Esophagus squamous epithelium (tissue), 5 donors: ENCODE measurements around the gene BNC2. TPM values are rescaled to one million over a fixed set of nuclear protein-coding genes. Genes with fewer than 3 reads are reported as not detected.
"Not testable (repeated sequence)": the region's sequence is repeated elsewhere in the genome, so short reads cannot be mapped to it uniquely, and the experiment has no call there.

ENCODE experiments used
- DNase-seq: peaks from one replicate; lab custom pipeline; 2025; lab: John Stamatoyannopoulos, UW
- H3K27ac ChIP-seq, 4 donors: fragments of 200-600 bp; sonication (generic); one replicate each; pipeline ENCODE4 v1.5.1; 2016 to 2019; ENCODE audit warnings: mild to moderate bottlenecking in 1 of 4
- H3K27me3 ChIP-seq, 4 donors: fragments of 200-600 bp; sonication (generic); 1 replicate in 3 of 4; 2 replicates in 1 of 4; pipeline versions ENCODE4 v1.5.1 to v1.6.0; 2017 to 2021; ENCODE audit warnings: antibody characterized with exemption in 1 of 4
- H3K36me3 ChIP-seq, 3 donors: fragments of 200-600 bp; sonication (generic); one replicate each; pipeline ENCODE4 v1.5.1; 2016 to 2019
- H3K4me1 ChIP-seq, 3 donors: fragments of 200-600 bp; sonication (generic); one replicate each; pipeline ENCODE4 v1.5.1; 2017 to 2019
- H3K4me3 ChIP-seq, 4 donors: fragments of 200-600 bp; sonication (generic); 1 replicate in 3 of 4; 2 replicates in 1 of 4; pipeline ENCODE4 v1.5.1; 2016 to 2019; ENCODE audit warnings: mild to moderate bottlenecking in 2 of 4, moderate library complexity in 1 of 4
- H3K9me3 ChIP-seq, 3 donors: fragments of 200-600 bp; sonication (generic); one replicate each; pipeline ENCODE4 v1.5.1; 2016 to 2019
- CTCF ChIP-seq, 6 experiments: fragments of 450-650 bp in 4 of 6; fragments of 200-600 bp in 2 of 6; sonication (generic) in 2 of 6; IDR thresholded peaks; one replicate each; pipeline ENCODE4 v1.5.1; 2016 to 2019; ENCODE audit warnings: antibody characterized with exemption in 6 of 6, mild to moderate bottlenecking in 4 of 6, moderate library complexity in 4 of 6
- POLR2A ChIP-seq, 4 donors: fragments of 450-650 bp; IDR thresholded peaks; one replicate each; pipeline ENCODE4 v1.6.1; 2017; ENCODE audit warnings: antibody characterized with exemption in 4 of 4, mild to moderate bottlenecking in 4 of 4, moderate library complexity in 3 of 4
- WGBS, 2 donors: methylation state at CpG; one replicate each; pipeline ENCODE4 v1.1.5; 2018; 5-methylcytosine and 5-hydroxymethylcytosine counted together
- intact Hi-C: fragments of 100-400 bp; cut with DNase I; formaldehyde crosslinking; loops from one replicate; pipeline ENCODE4 v1.15.0; 2022
- total RNA-seq, 4 donors: library from RNA; depleted of rRNA; stranded (reverse); fragments of >200 nt; gene quantifications; one replicate each; pipeline ENCODE4 v1.1.0, GENCODE V29; 2016
- donor health status: DM: yes; HTN: yes; CAD: no.

The BNC2 gene
- total RNA-seq, 4 donors from 2014 or later: 3.6 to 41.8 (median 8.5) TPM

GRCh38 chr9:16442622-16443021, 427.8 kb downstream of the BNC2 start:
- Histone ChIP-seq H3K27ac (peak overlapping the region in 3 of 4 donors; percentile 23 to 33 (median 30)), H3K36me3 (no peaks in the 10 kb centered on the region), H3K4me3 (no peak overlapping the region), H3K27me3 (no peaks in the 10 kb centered on the region), H3K9me3 (no peaks in the 10 kb centered on the region), H3K4me1 (peaks cover 5 to 35% (median 7%) of the 10 kb centered on the region in 3 donors)
- intact Hi-C loops: no loop called here
- 28 to 33% methylated on average over 8 of the region's 8 CpGs for WGBS, 2 donors
- TF ChIP-seq CTCF (IDR thresholded peaks at IDR 0.05): no peak
- no peak for TF ChIP-seq POLR2A (IDR thresholded peaks at IDR 0.05)
- no peak for DNase-seq

GRCh38 chr9:16441791-16442190, 428.7 kb downstream of the BNC2 start:
- no peak for DNase-seq
- H3K36me3 ChIP-seq: peaks cover 0 to 3% (median 0%) of the 10 kb centered on the region in 3 donors
- peaks cover 5 to 35% (median 7%) of the 10 kb centered on the region in 3 donors for H3K4me1 ChIP-seq
- intact Hi-C loops: no loop called here
- H3K4me3 ChIP-seq: no peak overlapping the region
- no peaks in the 10 kb centered on the region for H3K9me3 ChIP-seq
- WGBS, 2 donors: 56 to 58% methylated on average over 4 of the region's 4 CpGs
- no peaks in the 10 kb centered on the region for H3K27me3 ChIP-seq
- H3K27ac ChIP-seq: peak overlapping the region in 1 of 4 donors; percentile 23
- TF ChIP-seq CTCF (IDR thresholded peaks at IDR 0.05): no peak
- no peak for TF ChIP-seq POLR2A (IDR thresholded peaks at IDR 0.05)

DNA sequence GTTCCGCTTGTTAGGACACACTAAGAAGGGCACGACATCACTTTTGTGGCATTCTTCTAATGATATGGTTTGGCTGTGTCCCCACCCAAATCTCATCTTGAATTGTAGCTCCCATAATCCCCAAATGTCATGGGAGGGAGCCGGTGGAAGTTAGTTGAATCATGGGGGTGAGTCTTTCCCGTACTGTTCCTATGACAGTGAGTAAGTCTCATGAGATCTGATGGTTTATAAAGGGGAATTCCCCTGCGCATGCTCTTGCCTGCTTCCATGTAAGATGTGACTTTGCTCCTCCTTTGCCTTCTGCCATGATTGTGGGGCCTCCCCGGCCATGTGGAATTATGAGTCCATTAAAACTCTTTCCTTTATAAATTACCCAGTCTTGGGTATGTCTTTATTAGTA, 431.6 kb downstream of the BNC2 start:
- H3K4me1 ChIP-seq: peaks cover 5 to 20% (median 7%) of the 10 kb centered on the region in 3 donors
- H3K4me3 ChIP-seq, H3K36me3 ChIP-seq, H3K27me3 ChIP-seq, H3K9me3 ChIP-seq, intact Hi-C loops, DNase-seq, H3K27ac ChIP-seq: not testable (repeated sequence)
- 62 to 65% methylated on average over 4 to 6 of the region's 6 CpGs for WGBS, 2 donors

GRCh38 chr9:16436545-16436944, 433.9 kb downstream of the BNC2 start:
- DNase-seq: no peak
- intact Hi-C loops: no loop called here
- no peak overlapping the region for H3K27ac ChIP-seq
- no peaks in the 10 kb centered on the region for H3K27me3 ChIP-seq
- no peak for TF ChIP-seq POLR2A (IDR thresholded peaks at IDR 0.05)
- TF ChIP-seq CTCF (IDR thresholded peaks at IDR 0.05): no peak
- H3K9me3 ChIP-seq: no peaks in the 10 kb centered on the region
- peaks cover 0 to 1% (median 0%) of the 10 kb centered on the region in 3 donors for H3K4me1 ChIP-seq
- H3K36me3 ChIP-seq: peaks cover 0 to 7% (median 0%) of the 10 kb centered on the region in 3 donors
- no peak overlapping the region for H3K4me3 ChIP-seq
- WGBS, 2 donors: 93 to 97% methylated on average over 10 of the region's 10 CpGs

- Histone ChIP-seq H3K27ac (no peak overlapping the region), H3K9me3 (no peaks in the 10 kb centered on the region), H3K4me1 (no peaks in the 10 kb centered on the region), H3K36me3 (peaks cover 0 to 7% (median 0%) of the 10 kb centered on the region in 3 donors), H3K4me3 (no peak overlapping the region), H3K27me3 (no peaks in the 10 kb centered on the region)
- intact Hi-C loops: no loop called here
- WGBS, 2 donors: 88 to 91% methylated on average over 6 of the region's 6 CpGs
- TF ChIP-seq POLR2A (IDR thresholded peaks at IDR 0.05) (no peak), CTCF (IDR thresholded peaks at IDR 0.05) (no peak)
- no peak for DNase-seq
Measured at GRCh38 chr9:16434526-16434925, 435.9 kb downstream of the BNC2 start.

DNA sequence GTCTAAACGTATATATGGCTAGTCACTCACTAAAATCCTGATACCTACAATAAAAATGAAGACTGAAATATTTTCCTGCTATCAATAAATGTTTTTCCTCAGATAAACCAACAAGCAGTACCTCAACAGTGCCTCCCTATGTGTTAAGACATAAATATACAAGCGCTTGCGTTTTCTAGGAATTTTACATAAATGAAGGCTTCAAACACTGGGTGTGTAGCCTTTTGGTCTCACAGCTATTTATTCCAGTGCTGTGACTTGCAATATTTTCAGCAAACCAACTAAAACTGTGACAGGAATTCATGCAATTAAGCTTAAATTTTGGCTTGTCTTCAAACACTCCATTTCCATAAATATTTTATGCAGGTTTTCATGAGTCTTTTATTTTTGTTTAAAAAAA, 437.0 kb downstream of the BNC2 start:
- peaks cover 0 to 7% (median 0%) of the 10 kb centered on the region in 3 donors for H3K36me3 ChIP-seq
- no peaks in the 10 kb centered on the region for H3K27me3 ChIP-seq
- 93 to 96% methylated on average over 3 of the region's 3 CpGs for WGBS, 2 donors
- H3K9me3 ChIP-seq: no peaks in the 10 kb centered on the region
- H3K27ac ChIP-seq: no peak overlapping the region
- no peaks in the 10 kb centered on the region for H3K4me1 ChIP-seq
- TF ChIP-seq CTCF (IDR thresholded peaks at IDR 0.05) (no peak), POLR2A (IDR thresholded peaks at IDR 0.05) (no peak)
- no peak overlapping the region for H3K4me3 ChIP-seq
- intact Hi-C loops: no loop called here
- DNase-seq: no peak
